Heart left ventricle (tissue), 13 donors: Measurements from ENCODE around the gene IGSF22.

ENCODE experiments used
- CTCF ChIP-seq, 12 donors: fragments of 200-600 bp; sonication (generic) in 4 of 12; IDR thresholded peaks; one replicate each; pipeline versions ENCODE4 v1.5.0 to v1.8.0; 2018 to 2022; ENCODE audit warnings: antibody characterized with exemption in 12 of 12, mild to moderate bottlenecking in 5 of 12
- POLR2A ChIP-seq, 2 donors: fragments of 450-650 bp; IDR thresholded peaks; one replicate each; pipeline ENCODE4 v1.6.1; 2017; ENCODE audit warnings: antibody characterized with exemption in 2 of 2, mild to moderate bottlenecking in 2 of 2, moderate library complexity in 2 of 2
- donor health status: ischemic (EF 13 %, LVEDD 7.1; RV severe dilation, severe dysfunction).
- donor health status: DM: no; HTN: yes; CAD: no.
- donor health status: DM: no; HTN: no; CAD: no.
- donor health status: ischemic (EF 25% LVEDD 6.9; RV normal size, moderate dysfunction).
- donor health status: ischemic (EF 25% LVEDD 5.7; RV mildly dilated, moderate dysfunction).
- donor health status: ischemic (EF 35%, LVEDD 5.7; RV mildly dilated, moderate dysfunction).
- donor health status: nonischemic (EF 11% LVEDD 7.7; RV severe dilation, severe dysfunction).
- donor health status: DM: yes; HTN: yes; CAD: no.
- donor health status: PGD.
- donor health status: ischemic (EF 29% LVEDD 5.4; RV normal size, mild dysfunction).
- donor health status: nonischemic (EF 23%, LVEDD 6.1; RV moderate dilation, normal function).

- TF ChIP-seq POLR2A (IDR thresholded peaks at IDR 0.05) = no peak
- TF ChIP-seq CTCF (IDR thresholded peaks at IDR 0.05) = no peak
These were observed 42.5 kb upstream of the IGSF22 start for GRCh38 chr11:18768472-18768901.
